IMR-90 (cell line): ENCODE results near the gene TYSND1. TPM values are rescaled to one million over a fixed set of nuclear protein-coding genes. Genes with fewer than 3 reads are reported as not detected.

ENCODE experiments used
- ATAC-seq: fragments of 200-7000 bp; cut with Tn5 transposase; 2 replicates; pipeline ENCODE4 v1.9.1; 2020; ENCODE audit warnings: low read depth, mild to moderate bottlenecking, moderate library complexity
- BruUV-seq: library from RNA; stranded (reverse); fragments of 400-500 nt; replicated peaks from 2 replicates; lab custom pipeline; 2021; lab: Mats Ljungman, UMichigan
- CTCF ChIA-PET: fragments of 300-600 bp; formaldehyde crosslinking; extraction: SDS; loops from one replicate; lab custom pipeline; 2021; ENCODE audit warnings: antibody characterized with exemption; lab: Yijun Ruan, JAX
- POLR2A ChIA-PET: fragments of 300-600 bp; sonication (Branson Sonifier 250); formaldehyde crosslinking; loops from one replicate; lab custom pipeline; 2022; ENCODE audit warnings: antibody characterized with exemption; ENCODE audit not compliant: unreplicated experiment; lab: Charles Lee
- DNase-seq: peaks from one replicate; pipeline ENCODE4 v3.0.0; 2013
- H2AFZ ChIP-seq: replicated peaks from 2 replicates; pipeline ENCODE3; 2013; ENCODE audit warnings: low read length, mild to moderate bottlenecking; ENCODE audit not compliant: poor library complexity
- H2AK5ac ChIP-seq: 2 replicates; pipeline ENCODE4 v1.6.1; 2013; ENCODE audit warnings: low read depth, low read length, inconsistent platforms
- H2AK9ac ChIP-seq: replicated peaks from 2 replicates; pipeline ENCODE3; 2013; ENCODE audit warnings: mild to moderate bottlenecking, low read depth, low read length, moderate library complexity; ENCODE audit not compliant: poor library complexity
- H2BK120ac ChIP-seq: 2 replicates; pipeline ENCODE4 v1.6.1; 2013; ENCODE audit warnings: low read depth, low read length, inconsistent platforms
- H2BK15ac ChIP-seq: 3 replicates; pipeline ENCODE4 v1.6.1; 2013; ENCODE audit warnings: low read depth, low read length, inconsistent platforms
- H2BK20ac ChIP-seq: 2 replicates; pipeline ENCODE4 v1.6.1; 2013; ENCODE audit warnings: low read depth, mild to moderate bottlenecking, inconsistent platforms, low read length, moderate library complexity
- H2BK5ac ChIP-seq: 2 replicates; pipeline ENCODE4 v1.6.1; 2013; ENCODE audit warnings: mild to moderate bottlenecking, low read depth, low read length, inconsistent platforms; ENCODE audit not compliant: poor library complexity, severe bottlenecking
- H3K14ac ChIP-seq: replicated peaks from 2 replicates; pipeline ENCODE4 v1.6.1; 2013; ENCODE audit warnings: low read depth, low read length, inconsistent platforms
- H3K18ac ChIP-seq: 2 replicates; pipeline ENCODE4 v1.6.1; 2013; ENCODE audit warnings: low read depth, low read length, control low read depth
- H3K23ac ChIP-seq: 2 replicates; pipeline ENCODE4 v1.6.1; 2013; ENCODE audit warnings: low read depth, low read length, inconsistent platforms
- H3K27ac ChIP-seq: 2 replicates; pipeline ENCODE4 v1.5.1; 2013; ENCODE audit warnings: mild to moderate bottlenecking, control low read depth, low read length; ENCODE audit not compliant: insufficient read depth
- H3K27me3 ChIP-seq: 2 replicates; pipeline ENCODE4 v1.6.1; 2013; ENCODE audit warnings: low read length; ENCODE audit not compliant: control insufficient read depth, insufficient read depth
- H3K36me3 ChIP-seq: 2 replicates; pipeline ENCODE4 v1.6.1; 2013; ENCODE audit warnings: low read length, mixed read lengths; ENCODE audit not compliant: control insufficient read depth, insufficient read depth
- H3K4ac ChIP-seq: 2 replicates; pipeline ENCODE4 v1.6.1; 2013; ENCODE audit warnings: low read depth, low read length, inconsistent platforms
- H3K4me1 ChIP-seq: 2 replicates; pipeline ENCODE4 v1.6.1; 2013; ENCODE audit warnings: low read length, mixed read lengths; ENCODE audit not compliant: control insufficient read depth, insufficient read depth
- H3K4me2 ChIP-seq: 2 replicates; pipeline ENCODE4 v1.6.1; 2013; ENCODE audit warnings: low read depth, mild to moderate bottlenecking, control low read depth, low read length, moderate library complexity
- H3K4me3 ChIP-seq: 2 replicates; pipeline ENCODE4 v1.5.1; 2013; ENCODE audit warnings: low read depth, mild to moderate bottlenecking, control low read depth, low read length, moderate library complexity; ENCODE audit not compliant: insufficient read depth
- H3K56ac ChIP-seq: 2 replicates; pipeline ENCODE4 v1.6.1; 2013; ENCODE audit warnings: low read length, inconsistent platforms; ENCODE audit not compliant: insufficient read depth; ENCODE audit errors: extremely low read depth
- H3K79me1 ChIP-seq, 2 experiments: 2 replicates each; pipeline ENCODE4 v1.6.1; 2013; ENCODE audit warnings: low read length in 2 of 2, inconsistent platforms in 1 of 2, low read depth in 1 of 2
- H3K9ac ChIP-seq: 2 replicates; pipeline ENCODE4 v1.6.1; 2013; ENCODE audit warnings: low read depth, low read length, control low read depth
- H3K9me1 ChIP-seq: 2 replicates; pipeline ENCODE4 v1.6.1; 2013; ENCODE audit warnings: low read length, inconsistent platforms; ENCODE audit not compliant: insufficient read depth
- H3K9me3 ChIP-seq: 2 replicates; pipeline ENCODE4 v1.6.1; 2013; ENCODE audit warnings: low read length; ENCODE audit not compliant: control insufficient read depth, insufficient read depth
- H4K20me1 ChIP-seq: 2 replicates; pipeline ENCODE4 v1.6.1; 2013; ENCODE audit warnings: low read length, inconsistent platforms; ENCODE audit not compliant: insufficient read depth
- H4K5ac ChIP-seq: 2 replicates; pipeline ENCODE4 v1.6.1; 2013; ENCODE audit warnings: mild to moderate bottlenecking, low read depth, low read length, control low read depth
- H4K8ac ChIP-seq, 2 experiments: 2 replicates each; pipeline ENCODE4 v1.6.1; 2013; ENCODE audit warnings: low read depth in 2 of 2, low read length in 2 of 2, control low read depth in 1 of 2, inconsistent platforms in 1 of 2
- H4K91ac ChIP-seq: 2 replicates; pipeline ENCODE4 v1.6.1; 2013; ENCODE audit warnings: low read depth, low read length, inconsistent platforms; ENCODE audit not compliant: insufficient read depth
- BHLHE40 ChIP-seq: fragments of 150-350 bp; IDR thresholded peaks from 2 replicates; pipeline ENCODE4 v1.6.1; 2016; ENCODE audit warnings: mild to moderate bottlenecking, low read depth, low read length
- CEBPB ChIP-seq: IDR thresholded peaks from 2 replicates; pipeline ENCODE4 v1.6.1; 2012; ENCODE audit warnings: low read depth, low read length, improper control_type of control experiment
- CHD1 ChIP-seq: IDR thresholded peaks from 2 replicates; pipeline ENCODE4 v1.6.1; 2012; ENCODE audit warnings: low read depth, low read length, improper control_type of control experiment
- FOS ChIP-seq: fragments of 150-350 bp; IDR thresholded peaks from 2 replicates; pipeline ENCODE4 v1.6.1; 2016; ENCODE audit warnings: low read depth, low read length
- MAFK ChIP-seq: IDR thresholded peaks from 2 replicates; pipeline ENCODE4 v1.6.1; 2012; ENCODE audit warnings: low read depth, low read length, improper control_type of control experiment
- MAZ ChIP-seq: IDR thresholded peaks from 2 replicates; pipeline ENCODE4 v1.6.1; 2012; ENCODE audit warnings: low read depth, mild to moderate bottlenecking, low read length, improper control_type of control experiment, moderate library complexity, borderline replicate concordance
- MXI1 ChIP-seq: IDR thresholded peaks from 2 replicates; pipeline ENCODE4 v1.6.1; 2012; ENCODE audit warnings: low read depth, mild to moderate bottlenecking, low read length, moderate library complexity, borderline replicate concordance
- NFE2L2 ChIP-seq: fragments of 150-350 bp; IDR thresholded peaks from 2 replicates; pipeline ENCODE4 v1.6.1; 2016; ENCODE audit warnings: low read depth, mild to moderate bottlenecking, low read length
- POLR2A ChIP-seq: IDR thresholded peaks from 2 replicates; pipeline ENCODE4 v1.6.1; 2012; ENCODE audit warnings: mild to moderate bottlenecking, low read depth, low read length
- RAD21 ChIP-seq: IDR thresholded peaks from 2 replicates; pipeline ENCODE4 v1.6.1; 2012; ENCODE audit warnings: low read length, improper control_type of control experiment
- RCOR1 ChIP-seq: IDR thresholded peaks from 2 replicates; pipeline ENCODE4 v1.6.1; 2012; ENCODE audit warnings: mild to moderate bottlenecking, low read length, improper control_type of control experiment; ENCODE audit not compliant: insufficient replicate concordance
- RFX5 ChIP-seq: IDR thresholded peaks from 2 replicates; pipeline ENCODE4 v1.8.0; 2012; ENCODE audit warnings: low read depth, mild to moderate bottlenecking, low read length, moderate library complexity
- SMC3 ChIP-seq: fragments of 150-350 bp; IDR thresholded peaks from 2 replicates; pipeline ENCODE4 v1.6.1; 2016; ENCODE audit warnings: low read depth, mild to moderate bottlenecking, antibody characterized with exemption, low read length, moderate library complexity
- WGBS, 2 experiments: methylation state at CpG; one replicate each; pipeline versions ENCODE4 v1.1.5 to v1.1.7; 2013; ENCODE audit warnings: missing lambda C conversion rate in 2 of 2; ENCODE audit not compliant: insufficient read length in 1 of 2; ENCODE audit errors: extremely low coverage in 2 of 2; 5-methylcytosine and 5-hydroxymethylcytosine counted together
- dilution Hi-C: fragments of 300-500 bp; cut with HindIII; formaldehyde crosslinking; loops from one replicate; pipeline ENCODE4 v1.14.3; 2018; ENCODE audit warnings: low sequenced_read_pairs; ENCODE audit not compliant: unreplicated experiment
- in situ Hi-C: fragments of 300-500 bp; cut with MboI; formaldehyde crosslinking; loops from 3 replicates; pipeline ENCODE4 v1.14.3; 2019; ENCODE audit warnings: low sequenced_read_pairs, inconsistent platforms, mixed read lengths
- intact Hi-C: fragments of 100-400 bp; cut with micrococcal nuclease; formaldehyde crosslinking; loops from 2 replicates; pipeline ENCODE4 v1.10.0; 2022
- polyA plus RNA-seq, 3 experiments: library from polyadenylated mRNA; depleted of rRNA; stranded (reverse); fragments of >200 nt; gene quantifications; 2 replicates each; pipeline ENCODE4 v1.2.3, GENCODE V29; 2012; ENCODE audit warnings: low replicate concordance in 1 of 3
- total RNA-seq: library from RNA; depleted of rRNA; stranded (reverse); fragments of >200 nt; gene quantifications from 2 replicates; pipeline ENCODE4 v1.2.3, GENCODE V29; 2012
- TF ChIP-seq, protein P1 (sequence below): fragments of 150-350 bp; IDR thresholded peaks from 2 replicates; pipeline ENCODE4 v1.6.1; 2017; ENCODE audit warnings: mild to moderate bottlenecking, antibody characterized with exemption, low read length, low read depth
- TF ChIP-seq, protein P2 (sequence below): fragments of 150-350 bp; IDR thresholded peaks from 2 replicates; pipeline ENCODE4 v1.6.1; 2016; ENCODE audit warnings: low read depth, mild to moderate bottlenecking, low read length, moderate library complexity, borderline replicate concordance
- TF ChIP-seq, protein P3 (sequence below): conservative IDR thresholded peaks from 2 replicates; pipeline ENCODE4 v1.5.1; 2012; ENCODE audit warnings: mild to moderate bottlenecking, low read depth, low read length, improper control_type of control experiment

TYSND1 gene
- total and polyA plus RNA-seq, 2 of the 4 experiments (the other 2 are of a cell fraction), result 2.9 to 4.1 TPM

DNA sequence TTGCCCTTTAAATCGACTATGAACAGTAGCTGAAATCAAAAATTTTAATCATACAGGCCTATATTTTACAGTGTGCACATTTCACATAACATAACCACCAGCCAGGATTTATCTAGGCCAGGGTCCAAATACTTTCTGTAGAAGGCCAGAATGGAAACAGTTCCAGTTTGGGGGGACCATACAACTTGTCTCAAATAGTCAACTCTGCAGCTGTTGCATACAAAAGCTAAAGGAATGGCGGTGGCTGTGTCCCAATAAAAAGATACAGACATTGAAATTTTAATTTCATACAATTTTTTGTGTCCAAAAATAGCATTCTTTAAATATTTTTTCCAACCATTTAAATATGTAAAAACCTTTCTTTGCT, 742 bp upstream of the TYSND1 start:
- Histone ChIP-seq H3K9me1 (peaks cover 13% of the 10 kb centered on the region; the same call in 1 of the 2 replicates), H2AK9ac (no peak overlapping the region), H3K23ac (no peak overlapping the region), H3K4ac (no peak overlapping the region), H2BK20ac (no peak overlapping the region), H3K9ac (peak overlapping the region; percentile 33; the same call in 1 of the 2 replicates), H3K9me3 (no peaks in the 10 kb centered on the region), H4K20me1 (peaks cover 53% of the 10 kb centered on the region), H3K4me1 (peaks cover 11% of the 10 kb centered on the region), H2BK120ac (no peak overlapping the region), H3K36me3 (peaks cover 21% of the 10 kb centered on the region), H3K4me2 (peak overlapping the region; percentile 84), H4K8ac (no peak overlapping the region; a peak in 1 of 4 replicates), H3K14ac (no peak overlapping the region), H3K4me3 (no peak overlapping the region), H2AFZ (no peak overlapping the region), H3K18ac (no peak overlapping the region), H2AK5ac (no peak overlapping the region), H4K5ac (no peak overlapping the region), H2BK5ac (no peak overlapping the region), H2BK15ac (no peak overlapping the region), H3K79me1 (peaks cover 35 to 65% of the 10 kb centered on the region in 2 experiments), H3K27ac (no peak overlapping the region), H4K91ac (no peak overlapping the region), H3K56ac (no peak overlapping the region), H3K27me3 (no peaks in the 10 kb centered on the region)
- CTCF ChIA-PET, result interaction anchor here (0.6 to 2.1 kb wide), 11 partner anchors 10 to 256 kb away, joined by 3 to 9 read pairs (median 4); partner anchors contain the start of gene SAR1A
- in situ Hi-C loops (no loop called here), dilution Hi-C loops (no loop called here), intact Hi-C loops (loop anchor here (10.0 kb wide), 2 partner anchors 172 to 342 kb away; partner anchors contain the start of gene COL13A1)
- DNase-seq, result no peak
- WGBS, 2 experiments, result 0% methylated on average over 1 of the region's 2 CpGs; no CpG with 5 or more reads in 1 of the 2 experiments
- no TSS peak for BruUV-seq
- ATAC-seq, result no peak
- TF ChIP-seq MAZ, result no peak
- TF ChIP-seq MAFK, result no peak
- no peak for TF ChIP-seq SMC3
- TF ChIP-seq, protein P1, sequence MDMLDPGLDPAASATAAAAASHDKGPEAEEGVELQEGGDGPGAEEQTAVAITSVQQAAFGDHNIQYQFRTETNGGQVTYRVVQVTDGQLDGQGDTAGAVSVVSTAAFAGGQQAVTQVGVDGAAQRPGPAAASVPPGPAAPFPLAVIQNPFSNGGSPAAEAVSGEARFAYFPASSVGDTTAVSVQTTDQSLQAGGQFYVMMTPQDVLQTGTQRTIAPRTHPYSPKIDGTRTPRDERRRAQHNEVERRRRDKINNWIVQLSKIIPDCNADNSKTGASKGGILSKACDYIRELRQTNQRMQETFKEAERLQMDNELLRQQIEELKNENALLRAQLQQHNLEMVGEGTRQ, result no peak
- TF ChIP-seq BHLHE40, result no peak
- no peak for TF ChIP-seq NFE2L2
- TF ChIP-seq CHD1, result no peak
- TF ChIP-seq CEBPB, result no peak
- no peak for TF ChIP-seq FOS
- TF ChIP-seq, protein P2, sequence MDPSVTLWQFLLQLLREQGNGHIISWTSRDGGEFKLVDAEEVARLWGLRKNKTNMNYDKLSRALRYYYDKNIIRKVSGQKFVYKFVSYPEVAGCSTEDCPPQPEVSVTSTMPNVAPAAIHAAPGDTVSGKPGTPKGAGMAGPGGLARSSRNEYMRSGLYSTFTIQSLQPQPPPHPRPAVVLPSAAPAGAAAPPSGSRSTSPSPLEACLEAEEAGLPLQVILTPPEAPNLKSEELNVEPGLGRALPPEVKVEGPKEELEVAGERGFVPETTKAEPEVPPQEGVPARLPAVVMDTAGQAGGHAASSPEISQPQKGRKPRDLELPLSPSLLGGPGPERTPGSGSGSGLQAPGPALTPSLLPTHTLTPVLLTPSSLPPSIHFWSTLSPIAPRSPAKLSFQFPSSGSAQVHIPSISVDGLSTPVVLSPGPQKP, result no peak
- TF ChIP-seq, protein P3, sequence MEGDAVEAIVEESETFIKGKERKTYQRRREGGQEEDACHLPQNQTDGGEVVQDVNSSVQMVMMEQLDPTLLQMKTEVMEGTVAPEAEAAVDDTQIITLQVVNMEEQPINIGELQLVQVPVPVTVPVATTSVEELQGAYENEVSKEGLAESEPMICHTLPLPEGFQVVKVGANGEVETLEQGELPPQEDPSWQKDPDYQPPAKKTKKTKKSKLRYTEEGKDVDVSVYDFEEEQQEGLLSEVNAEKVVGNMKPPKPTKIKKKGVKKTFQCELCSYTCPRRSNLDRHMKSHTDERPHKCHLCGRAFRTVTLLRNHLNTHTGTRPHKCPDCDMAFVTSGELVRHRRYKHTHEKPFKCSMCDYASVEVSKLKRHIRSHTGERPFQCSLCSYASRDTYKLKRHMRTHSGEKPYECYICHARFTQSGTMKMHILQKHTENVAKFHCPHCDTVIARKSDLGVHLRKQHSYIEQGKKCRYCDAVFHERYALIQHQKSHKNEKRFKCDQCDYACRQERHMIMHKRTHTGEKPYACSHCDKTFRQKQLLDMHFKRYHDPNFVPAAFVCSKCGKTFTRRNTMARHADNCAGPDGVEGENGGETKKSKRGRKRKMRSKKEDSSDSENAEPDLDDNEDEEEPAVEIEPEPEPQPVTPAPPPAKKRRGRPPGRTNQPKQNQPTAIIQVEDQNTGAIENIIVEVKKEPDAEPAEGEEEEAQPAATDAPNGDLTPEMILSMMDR, result no peak
- TF ChIP-seq POLR2A, result no peak
- no peak for TF ChIP-seq RAD21
- TF ChIP-seq RFX5, result no peak
- no peak for TF ChIP-seq MXI1
- TF ChIP-seq RCOR1, result no peak
- POLR2A ChIA-PET, result no interaction called here
